DOHH2 (cell line): ENCODE data around the gene DYRK1B.

ENCODE experiments used
- H3F3A ChIP-seq: fragments of 200-600 bp; sonication (generic), shearing (Covaris generic); 2 replicates; pipeline ENCODE4 v1.6.0; 2016; ENCODE audit warnings: antibody characterized with exemption, mild to moderate bottlenecking; ENCODE audit not compliant: control insufficient read depth, insufficient read depth
- H3K27ac ChIP-seq: fragments of 200-600 bp; sonication (generic); 2 replicates; pipeline ENCODE4 v1.5.1; 2014; ENCODE audit warnings: low read depth, mild to moderate bottlenecking, low read length, moderate library complexity
- H3K27me3 ChIP-seq: fragments of 200-600 bp; sonication (generic); 2 replicates; pipeline ENCODE4 v1.6.1; 2014; ENCODE audit warnings: mild to moderate bottlenecking, low read length, mixed read lengths; ENCODE audit not compliant: control insufficient read depth
- H3K36me3 ChIP-seq: fragments of 200-600 bp; sonication (generic); 2 replicates; pipeline ENCODE4 v1.6.1; 2014; ENCODE audit warnings: mild to moderate bottlenecking, low read length, moderate library complexity, mixed read lengths; ENCODE audit not compliant: control insufficient read depth
- H3K4me1 ChIP-seq: fragments of 200-600 bp; sonication (generic); 2 replicates; pipeline ENCODE4 v1.6.1; 2014; ENCODE audit warnings: mild to moderate bottlenecking, low read length, mixed read lengths; ENCODE audit not compliant: control insufficient read depth
- H3K4me2 ChIP-seq: fragments of 200-600 bp; sonication (generic); 2 replicates; pipeline ENCODE4 v1.6.0; 2014; ENCODE audit warnings: mild to moderate bottlenecking, low read length, moderate library complexity
- H3K4me3 ChIP-seq: fragments of 200-600 bp; sonication (generic); 2 replicates; pipeline ENCODE4 v1.5.1; 2014; ENCODE audit warnings: mild to moderate bottlenecking, low read length, mixed read lengths
- H3K79me2 ChIP-seq: fragments of 200-600 bp; sonication (generic); 2 replicates; pipeline ENCODE4 v1.6.1; 2014; ENCODE audit warnings: mild to moderate bottlenecking, low read length, mixed read lengths; ENCODE audit not compliant: control insufficient read depth
- H3K9me2 ChIP-seq: fragments of 200-600 bp; sonication (generic); replicated peaks from 2 replicates; pipeline ENCODE4 v1.6.1; 2014; ENCODE audit warnings: mild to moderate bottlenecking, low read length, mixed read lengths; ENCODE audit not compliant: control insufficient read depth
- H3K9me3 ChIP-seq: fragments of 200-600 bp; sonication (generic); 2 replicates; pipeline ENCODE4 v1.6.1; 2014; ENCODE audit warnings: antibody characterized with exemption, low read length, mixed read lengths; ENCODE audit not compliant: control insufficient read depth, insufficient read depth
- H4K20me1 ChIP-seq: fragments of 200-600 bp; sonication (generic); 2 replicates; pipeline ENCODE4 v1.6.0; 2014; ENCODE audit warnings: low read depth, mild to moderate bottlenecking, antibody characterized with exemption, low read length, moderate library complexity; ENCODE audit not compliant: control insufficient read depth, insufficient read depth
- EZH2phosphoT487 ChIP-seq: fragments of 200-600 bp; sonication (generic); IDR thresholded peaks from 2 replicates; pipeline ENCODE4 v1.6.1; 2017; ENCODE audit warnings: borderline replicate concordance, mild to moderate bottlenecking, antibody characterized with exemption, low read length, moderate library complexity, mixed read lengths
- TF ChIP-seq, protein P1 (sequence below): fragments of 200-600 bp; sonication (generic); IDR thresholded peaks from one replicate; pipeline ENCODE4 v1.5.1; 2014; ENCODE audit warnings: antibody characterized with exemption, mild to moderate bottlenecking, low read depth, low read length; ENCODE audit not compliant: poor library complexity, severe bottlenecking

Gene DYRK1B

GRCh38 chr19:39858541-39858940 lies 24.6 kb upstream of the DYRK1B start:
- H4K20me1 ChIP-seq, result no peaks in the 10 kb centered on the region
- no peak for TF ChIP-seq EZH2phosphoT487
- TF ChIP-seq, protein P1, sequence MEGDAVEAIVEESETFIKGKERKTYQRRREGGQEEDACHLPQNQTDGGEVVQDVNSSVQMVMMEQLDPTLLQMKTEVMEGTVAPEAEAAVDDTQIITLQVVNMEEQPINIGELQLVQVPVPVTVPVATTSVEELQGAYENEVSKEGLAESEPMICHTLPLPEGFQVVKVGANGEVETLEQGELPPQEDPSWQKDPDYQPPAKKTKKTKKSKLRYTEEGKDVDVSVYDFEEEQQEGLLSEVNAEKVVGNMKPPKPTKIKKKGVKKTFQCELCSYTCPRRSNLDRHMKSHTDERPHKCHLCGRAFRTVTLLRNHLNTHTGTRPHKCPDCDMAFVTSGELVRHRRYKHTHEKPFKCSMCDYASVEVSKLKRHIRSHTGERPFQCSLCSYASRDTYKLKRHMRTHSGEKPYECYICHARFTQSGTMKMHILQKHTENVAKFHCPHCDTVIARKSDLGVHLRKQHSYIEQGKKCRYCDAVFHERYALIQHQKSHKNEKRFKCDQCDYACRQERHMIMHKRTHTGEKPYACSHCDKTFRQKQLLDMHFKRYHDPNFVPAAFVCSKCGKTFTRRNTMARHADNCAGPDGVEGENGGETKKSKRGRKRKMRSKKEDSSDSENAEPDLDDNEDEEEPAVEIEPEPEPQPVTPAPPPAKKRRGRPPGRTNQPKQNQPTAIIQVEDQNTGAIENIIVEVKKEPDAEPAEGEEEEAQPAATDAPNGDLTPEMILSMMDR, result no peak
- no peaks in the 10 kb centered on the region for H3K79me2 ChIP-seq
- H3K4me2 ChIP-seq, result no peak overlapping the region
- no peak overlapping the region for H3K27ac ChIP-seq
- no peaks in the 10 kb centered on the region for H3K9me2 ChIP-seq
- H3K9me3 ChIP-seq, result no peaks in the 10 kb centered on the region
- H3K4me1 ChIP-seq, result no peaks in the 10 kb centered on the region
- H3K36me3 ChIP-seq, result no peaks in the 10 kb centered on the region
- no peaks in the 10 kb centered on the region for H3F3A ChIP-seq
- H3K27me3 ChIP-seq, result 0 out of 2 replicates have a peak, but pooled peaks cover 4% of the 10 kb centered on the region
- no peak overlapping the region for H3K4me3 ChIP-seq

- TF ChIP-seq, protein P1, result no peak
- no peak for TF ChIP-seq EZH2phosphoT487
- Histone ChIP-seq H3K9me2 (no peaks in the 10 kb centered on the region), H3K27me3 (0 out of 2 replicates have a peak, but pooled peaks cover 4% of the 10 kb centered on the region), H3K4me3 (no peak overlapping the region), H3K27ac (no peak overlapping the region), H3K4me2 (no peak overlapping the region), H3K9me3 (no peaks in the 10 kb centered on the region), H3K36me3 (no peaks in the 10 kb centered on the region), H3K79me2 (no peaks in the 10 kb centered on the region), H4K20me1 (no peaks in the 10 kb centered on the region), H3F3A (no peaks in the 10 kb centered on the region), H3K4me1 (no peaks in the 10 kb centered on the region)
These were observed 18.9 kb upstream of the DYRK1B start for GRCh38 chr19:39852882-39853281.

GRCh38 chr19:39850892-39851291 lies 16.9 kb upstream of the DYRK1B start:
- H3K4me3 ChIP-seq, result no peak overlapping the region
- 0 out of 2 replicates have a peak, but pooled peaks cover 4% of the 10 kb centered on the region for H3K27me3 ChIP-seq
- no peaks in the 10 kb centered on the region for H3F3A ChIP-seq
- peaks cover 3% of the 10 kb centered on the region for H3K79me2 ChIP-seq
- H3K27ac ChIP-seq, result no peak overlapping the region
- peaks cover 12% of the 10 kb centered on the region for H3K4me1 ChIP-seq
- H3K4me2 ChIP-seq, result no peak overlapping the region
- TF ChIP-seq, protein P1, result no peak
- no peak for TF ChIP-seq EZH2phosphoT487
- H3K36me3 ChIP-seq, result peaks cover 2% of the 10 kb centered on the region
- no peaks in the 10 kb centered on the region for H3K9me2 ChIP-seq
- no peaks in the 10 kb centered on the region for H3K9me3 ChIP-seq
- H4K20me1 ChIP-seq, result no peaks in the 10 kb centered on the region
